ENCODE measurements around the gene KCNJ6. TPM values are rescaled to one million over a fixed set of nuclear protein-coding genes. Genes with fewer than 3 reads are reported as not detected.
"Not testable (repeated sequence)": the region's sequence is repeated elsewhere in the genome, so short reads cannot be mapped to it uniquely, and the experiment has no call there.

The KCNJ6 gene
- total RNA-seq, 2 experiments from 2014 or later = not detected

- Mint-ChIP-seq H3K36me3 (ENCODE audit: low read depth) (no peaks in the 10 kb centered on the region), H3K4me1 (ENCODE audit: low read depth) (no peaks in the 10 kb centered on the region), H3K27ac (no peak overlapping the region), H3K27me3 (ENCODE audit: low read depth) (peaks cover 7% of the 10 kb centered on the region), H3K9me3 (ENCODE audit: insufficient read depth) (no peaks in the 10 kb centered on the region), H3K4me3 (no peak overlapping the region)
- ATAC-seq (no peak), DNase-seq (no peak)
- POLR2A ChIA-PET = no interaction called here
- CTCF ChIA-PET = no interaction called here
Measured at GRCh38 chr21:37717534-37717933, 198.7 kb downstream of the KCNJ6 start.

GRCh38 chr21:37712569-37712934 is 203.7 kb downstream of the KCNJ6 start:
- POLR2A ChIA-PET = not testable (repeated sequence)

DNA sequence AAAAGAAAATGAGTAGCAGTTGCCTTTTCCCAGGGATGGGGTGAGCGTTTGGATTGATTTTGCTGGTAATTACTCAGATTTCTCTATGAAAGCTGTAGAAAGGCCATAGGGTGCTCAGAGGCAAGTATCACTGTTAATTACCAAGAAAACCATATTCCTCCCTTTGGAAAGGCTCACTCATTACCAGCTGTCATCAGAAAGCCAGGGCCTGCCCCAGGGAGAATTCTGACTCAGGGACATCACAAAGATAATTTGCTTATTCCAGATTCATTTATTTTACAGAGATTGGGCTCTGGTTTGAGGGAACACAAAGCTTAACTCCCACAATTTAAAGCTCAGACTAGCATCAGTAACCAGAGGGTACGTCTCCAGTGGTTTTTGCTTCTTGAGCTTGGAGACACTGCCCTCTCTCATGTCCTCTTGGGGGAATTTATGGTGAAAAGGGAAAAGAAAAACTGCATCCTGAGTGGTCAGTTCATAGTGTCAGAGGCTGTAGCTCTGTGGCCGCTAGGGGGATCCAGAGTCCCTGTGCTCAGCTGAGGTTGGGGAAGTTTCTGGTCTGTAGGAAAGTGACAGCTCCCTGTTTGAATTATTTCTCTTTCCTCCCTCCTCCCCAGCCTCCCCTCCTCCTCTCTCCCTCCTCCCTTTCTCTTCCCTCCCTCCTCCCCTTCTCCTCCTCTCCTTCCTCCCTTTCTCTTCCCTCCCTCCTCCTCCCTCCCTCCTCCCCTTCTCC is 204.3 kb downstream of the KCNJ6 start:
- Mint-ChIP-seq H3K27ac (no peak overlapping the region), H3K4me3 (no peak overlapping the region), H3K36me3 (ENCODE audit: low read depth) (no peaks in the 10 kb centered on the region), H3K4me1 (ENCODE audit: low read depth) (no peaks in the 10 kb centered on the region), H3K9me3 (ENCODE audit: insufficient read depth) (no peaks in the 10 kb centered on the region), H3K27me3 (ENCODE audit: low read depth) (peaks cover 12% of the 10 kb centered on the region)
- ChIA-PET CTCF (interaction anchor here (1.0 to 3.0 kb wide), 10 partner anchors 10 to 642 kb away, joined by 3 to 24 read pairs (median 4); no protein-coding TSS in a partner anchor), POLR2A (no interaction called here)
- DNase-seq (peak; percentile 60), ATAC-seq (peak; percentile 80)

More at GRCh38 chr21:37712569-37712934, 203.7 kb downstream of the KCNJ6 start:
- not testable (repeated sequence) for H3K4me1 Mint-ChIP-seq (ENCODE audit: low read depth); DNase-seq; ATAC-seq; H3K4me3 Mint-ChIP-seq; H3K36me3 Mint-ChIP-seq (ENCODE audit: low read depth); H3K9me3 Mint-ChIP-seq (ENCODE audit: insufficient read depth); H3K27ac Mint-ChIP-seq
- peaks cover 12% of the 10 kb centered on the region for H3K27me3 Mint-ChIP-seq (ENCODE audit: low read depth)
- CTCF ChIA-PET = interaction anchor here (1.0 to 3.0 kb wide), 9 partner anchors 10 to 641 kb away, joined by 3 to 24 read pairs (median 4); no protein-coding TSS in a partner anchor

GRCh38 chr21:37711286-37711829 is 204.9 kb downstream of the KCNJ6 start:
- H3K9me3 Mint-ChIP-seq (ENCODE audit: insufficient read depth) = no peaks in the 10 kb centered on the region
- H3K27ac Mint-ChIP-seq = no peak overlapping the region
- no peak for DNase-seq
- ChIA-PET CTCF (interaction anchor here (1.0 to 3.0 kb wide), 7 partner anchors 11 to 585 kb away, joined by 3 to 24 read pairs (median 3); no protein-coding TSS in a partner anchor), POLR2A (no interaction called here)
- no peak for ATAC-seq
- H3K4me1 Mint-ChIP-seq (ENCODE audit: low read depth) = no peaks in the 10 kb centered on the region
- H3K4me3 Mint-ChIP-seq = no peak overlapping the region
- H3K36me3 Mint-ChIP-seq (ENCODE audit: low read depth) = no peaks in the 10 kb centered on the region
- H3K27me3 Mint-ChIP-seq (ENCODE audit: low read depth) = peaks cover 12% of the 10 kb centered on the region

- Mint-ChIP-seq H3K27ac (no peak overlapping the region), H3K9me3 (ENCODE audit: insufficient read depth) (no peaks in the 10 kb centered on the region), H3K4me1 (ENCODE audit: low read depth) (no peaks in the 10 kb centered on the region), H3K27me3 (ENCODE audit: low read depth) (peaks cover 12% of the 10 kb centered on the region), H3K4me3 (no peak overlapping the region), H3K36me3 (ENCODE audit: low read depth) (no peaks in the 10 kb centered on the region)
- ATAC-seq = no peak
- ChIA-PET CTCF (interaction anchor here (1.0 to 3.0 kb wide), 2 partner anchors 417 to 584 kb away, joined by 3 to 24 read pairs; no protein-coding TSS in a partner anchor), POLR2A (no interaction called here)
- DNase-seq = no peak
Measured at GRCh38 chr21:37710546-37711285, 205.5 kb downstream of the KCNJ6 start.

- Mint-ChIP-seq H3K9me3 (ENCODE audit: insufficient read depth) (no peaks in the 10 kb centered on the region), H3K4me3 (no peak overlapping the region), H3K4me1 (ENCODE audit: low read depth) (no peaks in the 10 kb centered on the region), H3K27ac (no peak overlapping the region), H3K27me3 (ENCODE audit: low read depth) (peaks cover 8% of the 10 kb centered on the region), H3K36me3 (ENCODE audit: low read depth) (no peaks in the 10 kb centered on the region)
- ATAC-seq (no peak), DNase-seq (no peak)
- ChIA-PET POLR2A (no interaction called here), CTCF (no interaction called here)
Measured at GRCh38 chr21:37704751-37705150, 211.5 kb downstream of the KCNJ6 start.

GRCh38 chr21:37702241-37702640 is 214.0 kb downstream of the KCNJ6 start:
- CTCF ChIA-PET = interaction anchor here (1.0 to 1.9 kb wide), 2 partner anchors 10 to 25 kb away, joined by 3 to 8 read pairs; no protein-coding TSS in a partner anchor
- H3K9me3 Mint-ChIP-seq (ENCODE audit: insufficient read depth) = no peaks in the 10 kb centered on the region

GRCh38 chr21:37700641-37701202 is 215.5 kb downstream of the KCNJ6 start:
- Mint-ChIP-seq H3K4me1 (ENCODE audit: low read depth) (no peaks in the 10 kb centered on the region), H3K36me3 (ENCODE audit: low read depth) (no peaks in the 10 kb centered on the region), H3K4me3 (no peak overlapping the region), H3K27me3 (ENCODE audit: low read depth) (no peaks in the 10 kb centered on the region), H3K9me3 (ENCODE audit: insufficient read depth) (no peaks in the 10 kb centered on the region), H3K27ac (no peak overlapping the region)
- peak; percentile 28 for DNase-seq
- ChIA-PET CTCF (interaction anchor here (1.0 to 1.1 kb wide), 3 partner anchors 10 to 137 kb away, joined by 3 to 7 read pairs (median 3); no protein-coding TSS in a partner anchor), POLR2A (no interaction called here)
- ATAC-seq = peak; percentile 85

More at GRCh38 chr21:37702241-37702640, 214.0 kb downstream of the KCNJ6 start:
- Mint-ChIP-seq H3K4me3 (no peak overlapping the region), H3K27ac (no peak overlapping the region), H3K36me3 (ENCODE audit: low read depth) (no peaks in the 10 kb centered on the region), H3K27me3 (ENCODE audit: low read depth) (no peaks in the 10 kb centered on the region), H3K4me1 (ENCODE audit: low read depth) (no peaks in the 10 kb centered on the region)
- ATAC-seq (no peak), DNase-seq (no peak)
- POLR2A ChIA-PET = no interaction called here

GRCh38 chr21:37699024-37699775 is 217.1 kb downstream of the KCNJ6 start:
- no peaks in the 10 kb centered on the region for H3K27me3 Mint-ChIP-seq (ENCODE audit: low read depth)
- no peak overlapping the region for H3K27ac Mint-ChIP-seq
- ChIA-PET CTCF (no interaction called here), POLR2A (no interaction called here)
- H3K4me3 Mint-ChIP-seq = no peak overlapping the region
- H3K36me3 Mint-ChIP-seq (ENCODE audit: low read depth) = no peaks in the 10 kb centered on the region
- no peak for DNase-seq
- no peak for ATAC-seq
- no peaks in the 10 kb centered on the region for H3K4me1 Mint-ChIP-seq (ENCODE audit: low read depth)
- H3K9me3 Mint-ChIP-seq (ENCODE audit: insufficient read depth) = no peaks in the 10 kb centered on the region

- Mint-ChIP-seq H3K36me3 (ENCODE audit: low read depth) (no peaks in the 10 kb centered on the region), H3K27ac (no peak overlapping the region), H3K4me1 (ENCODE audit: low read depth) (no peaks in the 10 kb centered on the region), H3K4me3 (no peak overlapping the region), H3K9me3 (ENCODE audit: insufficient read depth) (no peaks in the 10 kb centered on the region), H3K27me3 (ENCODE audit: low read depth) (no peaks in the 10 kb centered on the region)
- ChIA-PET CTCF (no interaction called here), POLR2A (no interaction called here)
- ATAC-seq = no peak
- no peak for DNase-seq
Measured at GRCh38 chr21:37696936-37697335, 219.3 kb downstream of the KCNJ6 start.

GRCh38 chr21:37695111-37695510 is 221.1 kb downstream of the KCNJ6 start:
- ATAC-seq = no peak
- Mint-ChIP-seq H3K9me3 (ENCODE audit: insufficient read depth) (no peaks in the 10 kb centered on the region), H3K4me1 (ENCODE audit: low read depth) (no peaks in the 10 kb centered on the region), H3K4me3 (no peak overlapping the region), H3K36me3 (ENCODE audit: low read depth) (no peaks in the 10 kb centered on the region), H3K27ac (no peak overlapping the region), H3K27me3 (ENCODE audit: low read depth) (no peaks in the 10 kb centered on the region)
- no peak for DNase-seq
- POLR2A ChIA-PET = no interaction called here
- CTCF ChIA-PET = interaction anchor here (0.6 to 1.7 kb wide), 3 partner anchors 17 to 131 kb away, joined by 3 to 5 read pairs (median 3); no protein-coding TSS in a partner anchor
